Left lung (tissue), 10 donors: Measurements from ENCODE around the gene EPB41L4A. TPM values are rescaled to one million over a fixed set of nuclear protein-coding genes. Genes with fewer than 3 reads are reported as not detected.
A peak's percentile ranks its signal among the peaks of the same experiment; 100 is the strongest.

Experiments
- ATAC-seq: fragments of 200-7000 bp; cut with Tn5 transposase; one replicate; pipeline ENCODE4 v1.9.1; 2020; ENCODE audit warnings: moderate library complexity
- DNase-seq, 4 donors: peaks; one replicate each; pipeline ENCODE4 v3.0.0-alpha.2; 2013 to 2020
- H3K27ac ChIP-seq, 2 donors: fragments of 200-600 bp; sonication (generic) in 1 of 2; one replicate each; pipeline versions ENCODE4 v1.5.0 to v1.8.0; 2020 to 2021
- H3K27me3 ChIP-seq, 2 donors: fragments of 200-600 bp; sonication (generic) in 1 of 2; one replicate each; pipeline versions ENCODE4 v1.5.0 to v1.8.0; 2020 to 2021
- H3K36me3 ChIP-seq, 2 donors: fragments of 200-600 bp; sonication (generic) in 1 of 2; one replicate each; pipeline versions ENCODE4 v1.5.0 to v1.8.0; 2020 to 2021
- H3K4me1 ChIP-seq, 2 donors: fragments of 200-600 bp; one replicate each; pipeline ENCODE4 v1.8.0; 2021
- H3K4me3 ChIP-seq, 2 donors: fragments of 200-600 bp; sonication (generic) in 1 of 2; one replicate each; pipeline versions ENCODE4 v1.5.0 to v1.8.0; 2020 to 2021; ENCODE audit warnings: mild to moderate bottlenecking in 1 of 2
- H3K9me3 ChIP-seq, 2 donors: fragments of 200-600 bp; sonication (generic) in 1 of 2; one replicate each; pipeline versions ENCODE4 v1.5.0 to v1.8.0; 2020 to 2021
- CTCF ChIP-seq, 2 donors: fragments of 200-600 bp; sonication (generic) in 1 of 2; IDR thresholded peaks; one replicate each; pipeline versions ENCODE4 v1.5.0 to v1.8.0; 2021; ENCODE audit warnings: antibody characterized with exemption in 2 of 2
- intact Hi-C, 2 donors: fragments of 100-400 bp; cut with DNase I; formaldehyde crosslinking; loops; one replicate each; pipeline versions ENCODE4 v1.11.2 to v1.14.2; 2022
- polyA plus RNA-seq, 6 donors: library from polyadenylated mRNA; unstranded; fragments of 120-200 nt; gene quantifications; one replicate each; pipeline ENCODE4 v1.2.1, GENCODE V29; 2013; ENCODE audit not compliant: insufficient read length in 6 of 6
- total RNA-seq, 2 donors: library from RNA; stranded (reverse); fragmentation: NEBNext Ultra II Directional; extraction: Animal tissue kit (Norgen Biotek cat#: 25700); gene quantifications; one replicate each; pipeline ENCODE4 v1.2.1, GENCODE V29; 2021
- donor health status: DM: no; HTN: yes; CAD: no.
- donor health status: DM: no; HTN: no; CAD: no.

EPB41L4A gene
- total and polyA plus RNA-seq, 8 donors: 13.6 to 31.3 (median 17.6) TPM

GRCh38 chr5:112411903-112412302, 7.2 kb downstream of the EPB41L4A start:
- intact Hi-C loops: loop anchor here in 1 of 2 donors (10.0 kb wide), 1 partner anchor 187 kb away; no protein-coding TSS in a partner anchor
- Histone ChIP-seq H3K9me3 (no peaks in the 10 kb centered on the region), H3K27me3 (peaks cover 0 to 5% of the 10 kb centered on the region in 2 donors), H3K4me1 (peaks cover 4 to 17% of the 10 kb centered on the region in 2 donors), H3K27ac (no peak overlapping the region), H3K36me3 (no peaks in the 10 kb centered on the region), H3K4me3 (no peak overlapping the region)
- ATAC-seq (no peak), DNase-seq (no peak)
- TF ChIP-seq CTCF (IDR thresholded peaks at IDR 0.05): no peak

- intact Hi-C loops: no loop called here
- no peaks in the 10 kb centered on the region for H3K9me3 ChIP-seq
- H3K36me3 ChIP-seq: no peaks in the 10 kb centered on the region
- peak overlapping the region; percentile 34 to 48 for H3K27ac ChIP-seq
- no peak for TF ChIP-seq CTCF (IDR thresholded peaks at IDR 0.05)
- no peak overlapping the region for H3K4me3 ChIP-seq
- DNase-seq (no peak), ATAC-seq (peak; percentile 80)
- no peaks in the 10 kb centered on the region for H3K27me3 ChIP-seq
- H3K4me1 ChIP-seq: peaks cover 4 to 24% of the 10 kb centered on the region in 2 donors
Measured at GRCh38 chr5:112407666-112408065, 11.4 kb downstream of the EPB41L4A start.

GRCh38 chr5:112407240-112407639, 11.8 kb downstream of the EPB41L4A start:
- Histone ChIP-seq H3K4me3 (no peak overlapping the region), H3K9me3 (no peaks in the 10 kb centered on the region), H3K27ac (peak overlapping the region in 1 of 2 donors; percentile 22), H3K27me3 (no peaks in the 10 kb centered on the region), H3K4me1 (peaks cover 4 to 20% of the 10 kb centered on the region in 2 donors), H3K36me3 (no peaks in the 10 kb centered on the region)
- TF ChIP-seq CTCF (IDR thresholded peaks at IDR 0.05): no peak
- no peak for ATAC-seq
- intact Hi-C loops: no loop called here
- DNase-seq: no peak

- Histone ChIP-seq H3K4me3 (no peak overlapping the region), H3K4me1 (peaks cover 0 to 19% of the 10 kb centered on the region in 2 donors), H3K36me3 (no peaks in the 10 kb centered on the region), H3K27ac (no peak overlapping the region), H3K9me3 (no peaks in the 10 kb centered on the region), H3K27me3 (no peaks in the 10 kb centered on the region)
- TF ChIP-seq CTCF (IDR thresholded peaks at IDR 0.05): no peak
- intact Hi-C loops: no loop called here
- ATAC-seq (no peak), DNase-seq (no peak)
Measured at GRCh38 chr5:112403069-112403468, 16.0 kb downstream of the EPB41L4A start.

GRCh38 chr5:112401924-112402323, 17.2 kb downstream of the EPB41L4A start:
- Histone ChIP-seq H3K27me3 (no peaks in the 10 kb centered on the region), H3K4me3 (no peak overlapping the region), H3K27ac (no peak overlapping the region), H3K4me1 (peaks cover 0 to 7% of the 10 kb centered on the region in 2 donors), H3K9me3 (no peaks in the 10 kb centered on the region), H3K36me3 (no peaks in the 10 kb centered on the region)
- no peak for DNase-seq
- TF ChIP-seq CTCF (IDR thresholded peaks at IDR 0.05): no peak
- intact Hi-C loops: no loop called here
- no peak for ATAC-seq
